Osteocyte (in vitro differentiated cells): ENCODE measurements around the gene FAAP20. TPM values are rescaled to one million over a fixed set of nuclear protein-coding genes. Genes with fewer than 3 reads are reported as not detected.

ENCODE experiments used
- DNase-seq: peaks from one replicate; pipeline ENCODE4 v3.0.0; 2021; ENCODE audit warnings: mixed read lengths; ENCODE audit not compliant: unreplicated experiment; ENCODE audit errors: extremely low spot score
- H3K27ac Mint-ChIP-seq: one replicate; pipeline ENCODE4 v1.8.0; 2021; ENCODE audit warnings: mild to moderate bottlenecking, mixed read lengths; ENCODE audit not compliant: unreplicated experiment
- H3K27me3 Mint-ChIP-seq: one replicate; pipeline ENCODE4 v1.8.0; 2021; ENCODE audit warnings: mixed read lengths; ENCODE audit not compliant: unreplicated experiment
- H3K36me3 Mint-ChIP-seq: one replicate; pipeline ENCODE4 v1.8.0; 2021; ENCODE audit warnings: mixed read lengths; ENCODE audit not compliant: unreplicated experiment
- H3K4me1 Mint-ChIP-seq: one replicate; pipeline ENCODE4 v1.8.0; 2021; ENCODE audit warnings: mixed read lengths; ENCODE audit not compliant: unreplicated experiment
- H3K4me3 Mint-ChIP-seq: one replicate; pipeline ENCODE4 v1.8.0; 2021; ENCODE audit warnings: mild to moderate bottlenecking, moderate library complexity, mixed read lengths; ENCODE audit not compliant: unreplicated experiment
- H3K9me3 Mint-ChIP-seq: one replicate; pipeline ENCODE4 v1.8.0; 2021; ENCODE audit warnings: mixed read lengths; ENCODE audit not compliant: unreplicated experiment
- long read RNA-seq: library from polyadenylated mRNA; unstranded; transcript quantifications from one replicate; pipeline ENCODE4 v2.0.0, GENCODE V29; 2021
- total RNA-seq: library from RNA; stranded (reverse); gene quantifications from 2 replicates; pipeline ENCODE4 v1.2.1, GENCODE V29; 2021
- TF ChIP-seq, protein P1 (sequence below): fragments of 200-600 bp; sonication (generic); IDR thresholded peaks from 2 replicates; pipeline ENCODE4 v1.5.0; 2021; ENCODE audit warnings: antibody characterized with exemption, mild to moderate bottlenecking, moderate library complexity

The FAAP20 gene, protein sequence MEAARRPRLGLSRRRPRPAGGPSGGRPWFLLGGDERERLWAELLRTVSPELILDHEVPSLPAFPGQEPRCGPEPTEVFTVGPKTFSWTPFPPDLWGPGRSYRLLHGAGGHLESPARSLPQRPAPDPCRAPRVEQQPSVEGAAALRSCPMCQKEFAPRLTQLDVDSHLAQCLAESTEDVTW
- 85.1 and 90.4 TPM in 2 replicates for total RNA-seq
- long read RNA-seq, partial matches to known transcripts, result 1 of 2 reads
- long read RNA-seq, other reads (novel, unspliced or antisense), result 1 of 2 reads

DNA sequence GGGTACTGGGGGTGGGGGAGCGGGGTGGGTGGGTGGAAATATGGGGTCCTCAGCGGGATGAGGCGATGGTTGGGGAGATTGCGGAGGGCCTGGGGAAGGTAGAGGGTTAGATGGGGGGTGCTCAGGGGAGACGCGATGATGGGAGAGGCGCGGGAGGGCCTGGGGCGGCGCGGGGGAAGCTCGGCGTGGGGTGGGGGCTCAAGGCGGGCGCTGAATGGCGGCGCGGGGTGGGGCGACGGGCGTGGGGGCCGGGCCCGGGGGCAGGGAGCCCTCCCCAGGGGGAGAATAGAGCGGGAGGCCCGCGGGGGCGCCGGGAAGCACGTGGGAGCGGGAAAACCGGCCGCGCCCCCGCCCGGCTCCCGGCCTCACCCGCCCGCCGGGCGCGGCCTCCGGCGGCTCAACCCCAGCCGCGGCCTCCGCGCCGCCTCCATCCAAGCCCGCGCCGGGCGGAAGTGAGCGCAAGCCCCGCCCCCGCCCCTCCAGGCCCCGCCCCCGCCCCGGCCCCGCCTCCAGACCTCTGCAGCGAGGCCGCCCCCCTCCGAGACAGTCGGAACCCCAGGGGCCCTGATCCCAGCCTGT, at the start of gene FAAP20:
TSS of gene FAAP20 (minus strand) at position 454 of the 579 bp plus-strand sequence. CDS start at position 431, 23 bp downstream.
- H3K36me3 Mint-ChIP-seq, result no peaks in the 10 kb centered on the region
- no peaks in the 10 kb centered on the region for H3K27me3 Mint-ChIP-seq
- peak within 1 kb of the TSS; percentile 80 for H3K4me3 Mint-ChIP-seq
- no peak for DNase-seq
- peaks cover 25% of the 10 kb centered on the region for H3K4me1 Mint-ChIP-seq
- peak within 1 kb of the TSS; percentile 94 for H3K27ac Mint-ChIP-seq
- no peaks in the 10 kb centered on the region for H3K9me3 Mint-ChIP-seq
- TF ChIP-seq, protein P1, sequence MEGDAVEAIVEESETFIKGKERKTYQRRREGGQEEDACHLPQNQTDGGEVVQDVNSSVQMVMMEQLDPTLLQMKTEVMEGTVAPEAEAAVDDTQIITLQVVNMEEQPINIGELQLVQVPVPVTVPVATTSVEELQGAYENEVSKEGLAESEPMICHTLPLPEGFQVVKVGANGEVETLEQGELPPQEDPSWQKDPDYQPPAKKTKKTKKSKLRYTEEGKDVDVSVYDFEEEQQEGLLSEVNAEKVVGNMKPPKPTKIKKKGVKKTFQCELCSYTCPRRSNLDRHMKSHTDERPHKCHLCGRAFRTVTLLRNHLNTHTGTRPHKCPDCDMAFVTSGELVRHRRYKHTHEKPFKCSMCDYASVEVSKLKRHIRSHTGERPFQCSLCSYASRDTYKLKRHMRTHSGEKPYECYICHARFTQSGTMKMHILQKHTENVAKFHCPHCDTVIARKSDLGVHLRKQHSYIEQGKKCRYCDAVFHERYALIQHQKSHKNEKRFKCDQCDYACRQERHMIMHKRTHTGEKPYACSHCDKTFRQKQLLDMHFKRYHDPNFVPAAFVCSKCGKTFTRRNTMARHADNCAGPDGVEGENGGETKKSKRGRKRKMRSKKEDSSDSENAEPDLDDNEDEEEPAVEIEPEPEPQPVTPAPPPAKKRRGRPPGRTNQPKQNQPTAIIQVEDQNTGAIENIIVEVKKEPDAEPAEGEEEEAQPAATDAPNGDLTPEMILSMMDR, result no peak

DNA sequence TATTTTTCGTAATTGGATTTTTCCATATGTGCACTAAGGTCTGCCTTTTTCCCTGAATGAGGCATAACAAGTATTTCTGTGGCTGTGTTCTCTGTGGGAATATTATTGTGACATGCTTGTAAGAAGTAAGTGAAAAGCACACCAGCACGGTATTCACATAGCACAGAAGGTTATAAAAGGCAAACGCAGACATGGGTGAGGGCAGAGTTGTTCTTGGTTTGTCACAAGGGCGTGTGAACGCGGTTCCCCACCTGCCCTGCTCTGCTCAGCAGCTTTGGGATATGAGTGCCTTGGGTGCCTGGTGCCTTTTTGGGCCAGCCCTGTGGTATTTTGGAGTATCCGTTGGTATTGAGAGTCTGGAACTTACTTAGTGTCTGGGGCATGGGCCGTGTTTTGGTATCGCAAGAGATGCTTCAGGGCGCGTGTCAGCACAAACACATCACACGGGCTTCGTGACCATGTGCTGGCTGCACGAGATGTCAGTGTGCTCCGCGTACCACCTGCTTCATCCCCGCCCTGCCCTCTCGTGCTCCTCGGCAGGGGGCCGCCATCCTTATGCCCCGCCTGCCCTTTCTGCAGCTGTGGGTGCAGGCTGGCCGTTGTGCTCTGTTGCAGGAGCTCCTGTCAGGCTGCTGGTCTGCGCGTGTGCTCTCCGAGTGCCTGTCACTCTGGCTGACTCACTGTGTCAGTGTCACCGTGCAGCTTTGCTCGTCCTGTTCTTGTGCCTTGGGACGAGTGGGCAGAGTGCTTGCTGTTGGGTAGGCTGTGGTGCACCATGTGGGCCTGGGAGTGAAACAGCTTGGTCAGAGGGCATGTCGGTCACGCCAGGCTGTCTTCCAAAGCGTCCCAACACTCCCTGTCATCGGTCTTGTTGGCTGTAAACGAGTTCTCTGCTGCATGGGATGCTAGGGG, 48.5 kb upstream of the FAAP20 start:
- TF ChIP-seq, protein P1, result no peak
- H3K9me3 Mint-ChIP-seq, result no peaks in the 10 kb centered on the region
- peak overlapping the region; percentile 1 for H3K27ac Mint-ChIP-seq
- no peak overlapping the region for H3K4me3 Mint-ChIP-seq
- no peaks in the 10 kb centered on the region for H3K27me3 Mint-ChIP-seq
- DNase-seq, result no peak
- H3K36me3 Mint-ChIP-seq, result peaks cover 1% of the 10 kb centered on the region
- peaks cover 79% of the 10 kb centered on the region for H3K4me1 Mint-ChIP-seq

DNA sequence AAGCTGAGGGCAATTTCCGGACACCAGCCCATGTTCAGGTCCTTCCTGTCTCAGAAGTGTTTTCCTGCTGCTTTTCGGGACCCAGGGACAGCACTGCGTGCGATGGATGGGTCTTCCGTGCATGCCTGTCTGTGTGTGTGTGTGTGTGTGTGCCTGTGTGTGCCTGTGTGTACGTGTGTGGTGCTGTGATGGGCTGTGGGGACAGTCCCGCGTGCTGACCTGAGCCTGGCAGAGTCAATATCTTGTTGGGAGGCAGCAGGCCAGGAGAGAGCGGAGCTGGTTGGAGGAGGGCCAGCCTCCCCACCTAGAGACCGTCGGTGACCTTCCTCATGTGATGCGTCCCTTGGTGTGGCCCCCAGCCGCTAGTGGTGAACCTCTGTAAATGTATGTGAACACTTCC, 47.2 kb upstream of the FAAP20 start:
- Mint-ChIP-seq H3K4me1 (peaks cover 80% of the 10 kb centered on the region), H3K27ac (peak overlapping the region; percentile 66), H3K36me3 (peaks cover 1% of the 10 kb centered on the region)

DNA sequence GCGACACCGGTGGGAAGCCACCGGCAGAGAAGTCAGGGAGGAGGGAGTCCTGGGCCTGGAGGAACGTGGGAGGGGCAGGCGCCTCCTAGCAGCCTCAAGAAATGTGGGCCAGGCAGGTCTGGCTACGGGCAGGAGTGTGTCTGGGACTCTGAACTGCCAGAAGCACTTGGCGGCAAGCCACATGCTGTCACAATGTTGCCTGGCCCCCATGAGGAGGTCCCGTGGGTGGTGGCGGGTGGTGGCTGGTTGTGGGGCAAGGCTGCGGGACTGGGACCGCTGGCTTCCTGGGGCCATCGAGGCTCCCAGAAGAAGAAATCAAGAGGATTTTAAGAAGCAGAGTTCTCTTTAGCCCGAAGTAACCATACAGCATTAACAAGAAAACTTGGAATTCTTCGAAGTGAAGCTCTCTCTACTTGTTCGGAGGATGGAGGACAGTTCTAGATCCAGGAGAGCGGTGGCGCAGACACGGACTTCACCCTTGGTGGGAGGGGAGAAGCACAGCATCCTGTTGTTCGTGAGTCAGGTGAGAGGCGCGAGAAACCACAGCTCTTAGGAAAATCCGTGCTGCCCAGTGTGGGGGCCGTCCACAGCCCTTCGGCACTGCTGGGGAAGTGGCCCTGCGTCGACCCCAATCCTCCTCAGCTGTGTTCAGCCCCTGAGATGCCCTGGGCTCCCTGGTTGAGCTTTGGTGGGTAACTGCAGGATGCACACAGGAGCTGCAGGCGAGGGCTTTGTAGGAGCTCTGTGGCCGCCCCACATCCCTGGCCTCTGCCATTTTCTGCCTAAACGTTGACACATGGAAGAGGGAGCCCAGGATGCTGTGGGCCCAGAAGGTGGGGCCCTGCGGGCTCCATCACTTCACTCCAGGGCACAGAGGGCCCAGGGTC, 45.9 kb upstream of the FAAP20 start:
- TF ChIP-seq, protein P1, result no peak
- Mint-ChIP-seq H3K4me3 (no peak overlapping the region), H3K36me3 (peaks cover 1% of the 10 kb centered on the region), H3K9me3 (no peaks in the 10 kb centered on the region), H3K4me1 (peaks cover 82% of the 10 kb centered on the region), H3K27me3 (no peaks in the 10 kb centered on the region), H3K27ac (peak overlapping the region; percentile 79)
- no peak for DNase-seq

More for the DNA sequence above, 47.2 kb upstream of the FAAP20 start:
- H3K9me3 Mint-ChIP-seq, result no peaks in the 10 kb centered on the region
- no peak overlapping the region for H3K4me3 Mint-ChIP-seq
- no peak for DNase-seq
- TF ChIP-seq, protein P1, result no peak
- no peaks in the 10 kb centered on the region for H3K27me3 Mint-ChIP-seq
